Mesenchymal stem cell (in vitro differentiated cells and primary cell): ENCODE results near the gene RAB10.
A peak's percentile ranks its signal among the peaks of the same experiment; 100 is the strongest.
"Not testable (repeated sequence)": the region's sequence is repeated elsewhere in the genome, so short reads cannot be mapped to it uniquely, and the experiment has no call there.

Experiments used
- DNase-seq: peaks from one replicate; pipeline ENCODE4 v3.0.0-alpha.2; 2013
- H2AFZ ChIP-seq: one replicate; pipeline ENCODE4 v1.6.1; 2013; ENCODE audit warnings: low read depth, mild to moderate bottlenecking, control low read depth, inconsistent platforms, low read length, moderate library complexity
- H2AK5ac ChIP-seq: 2 replicates; pipeline ENCODE4 v1.6.1; 2013; ENCODE audit warnings: low read length, moderate library complexity, mild to moderate bottlenecking, inconsistent platforms; ENCODE audit not compliant: severe bottlenecking
- H2BK120ac ChIP-seq: one replicate; pipeline ENCODE4 v1.6.1; 2013; ENCODE audit warnings: low read depth, mild to moderate bottlenecking, inconsistent platforms, low read length, moderate library complexity
- H2BK12ac ChIP-seq, 2 experiments: one replicate each; pipeline ENCODE4 v1.6.1; 2013; ENCODE audit warnings: inconsistent platforms in 2 of 2, low read length in 2 of 2, mild to moderate bottlenecking in 2 of 2, moderate library complexity in 2 of 2, control low read depth in 1 of 2
- H2BK15ac ChIP-seq: one replicate; pipeline ENCODE4 v1.6.1; 2013; ENCODE audit warnings: mild to moderate bottlenecking, low read depth, inconsistent platforms; ENCODE audit not compliant: poor library complexity, severe bottlenecking
- H2BK5ac ChIP-seq: 2 replicates; pipeline ENCODE4 v1.6.1; 2013; ENCODE audit warnings: low read depth, mild to moderate bottlenecking, low read length, control low read depth, inconsistent platforms; ENCODE audit not compliant: poor library complexity, severe bottlenecking
- H3K14ac ChIP-seq, 2 experiments: one replicate each; pipeline ENCODE4 v1.6.1; 2013; ENCODE audit warnings: inconsistent platforms in 2 of 2, low read length in 2 of 2, control low read depth in 1 of 2, mild to moderate bottlenecking in 1 of 2, moderate library complexity in 1 of 2
- H3K18ac ChIP-seq, 2 experiments: one replicate each; pipeline ENCODE4 v1.6.1; 2013; ENCODE audit warnings: inconsistent platforms in 2 of 2, low read length in 2 of 2, control low read depth in 1 of 2, low read depth in 1 of 2, mild to moderate bottlenecking in 1 of 2
- H3K23ac ChIP-seq, 2 experiments: one replicate each; pipeline ENCODE4 v1.6.1; 2013; ENCODE audit warnings: inconsistent platforms in 2 of 2, low read length in 2 of 2, mild to moderate bottlenecking in 2 of 2, moderate library complexity in 2 of 2, control low read depth in 1 of 2
- H3K27ac ChIP-seq: 2 replicates; pipeline ENCODE4 v1.5.1; 2013; ENCODE audit warnings: mild to moderate bottlenecking, moderate library complexity, low read length, control low read depth, inconsistent platforms; ENCODE audit not compliant: poor library complexity, severe bottlenecking
- H3K27me3 ChIP-seq, 2 experiments: 2 replicates each; pipeline versions ENCODE4 v1.6.1 to v1.7.0; 2013; ENCODE audit warnings: low read length in 2 of 2, mild to moderate bottlenecking in 2 of 2, moderate library complexity in 2 of 2, control low read depth in 1 of 2, inconsistent platforms in 1 of 2; ENCODE audit not compliant: control insufficient read depth in 1 of 2, insufficient read depth in 1 of 2
- H3K36me3 ChIP-seq, 2 experiments: 2 replicates each; pipeline versions ENCODE4 v1.6.1 to v1.7.0; 2013; ENCODE audit warnings: low read length in 2 of 2, control low read depth in 1 of 2, inconsistent platforms in 1 of 2, low read depth in 1 of 2, mild to moderate bottlenecking in 1 of 2; ENCODE audit not compliant: insufficient read depth in 2 of 2, control insufficient read depth in 1 of 2
- H3K4ac ChIP-seq, 2 experiments: one replicate each; pipeline ENCODE4 v1.6.1; 2013; ENCODE audit warnings: inconsistent platforms in 2 of 2, low read length in 2 of 2, mild to moderate bottlenecking in 2 of 2, moderate library complexity in 2 of 2, control low read depth in 1 of 2, low read depth in 1 of 2
- H3K4me1 ChIP-seq: 2 replicates; pipeline ENCODE4 v1.6.1; 2013; ENCODE audit warnings: low read depth, low read length, control low read depth; ENCODE audit not compliant: control insufficient read depth, insufficient read depth
- H3K4me2 ChIP-seq: 2 replicates; pipeline ENCODE4 v1.6.1; 2013; ENCODE audit warnings: low read length, mild to moderate bottlenecking, inconsistent platforms; ENCODE audit not compliant: poor library complexity, severe bottlenecking
- H3K4me3 ChIP-seq, 2 experiments: 2 replicates each; pipeline versions ENCODE4 v1.5.1 to v1.7.0; 2013; ENCODE audit warnings: low read length in 2 of 2, mild to moderate bottlenecking in 2 of 2, control low read depth in 1 of 2, low read depth in 1 of 2; ENCODE audit not compliant: insufficient read depth in 1 of 2
- H3K79me1 ChIP-seq: replicated peaks from 2 replicates; pipeline ENCODE4 v1.6.1; 2013; ENCODE audit warnings: mild to moderate bottlenecking, control low read depth, low read length, inconsistent platforms; ENCODE audit not compliant: poor library complexity, severe bottlenecking
- H3K9ac ChIP-seq: 2 replicates; pipeline ENCODE4 v1.7.0; 2013; ENCODE audit warnings: mild to moderate bottlenecking, low read length, moderate library complexity
- H3K9me3 ChIP-seq: 2 replicates; pipeline ENCODE4 v1.7.0; 2013; ENCODE audit warnings: mild to moderate bottlenecking, low read length; ENCODE audit not compliant: control insufficient read depth
- H4K8ac ChIP-seq: one replicate; pipeline ENCODE4 v1.6.1; 2013; ENCODE audit warnings: inconsistent platforms, mild to moderate bottlenecking, low read length, moderate library complexity
- H4K91ac ChIP-seq: one replicate; pipeline ENCODE4 v1.6.1; 2013; ENCODE audit warnings: mild to moderate bottlenecking, low read length, inconsistent platforms
- WGBS: methylation state at CpG from one replicate; pipeline ENCODE4 v1.1.7; 2013; ENCODE audit warnings: mixed read lengths; 5-methylcytosine and 5-hydroxymethylcytosine counted together

The RAB10 gene

GRCh38 chr2:26028083-26028482 lies 5.8 kb upstream of the RAB10 start:
- not testable (repeated sequence) for DNase-seq, H3K4ac ChIP-seq, H2BK5ac ChIP-seq, H4K91ac ChIP-seq, H3K9me3 ChIP-seq, H3K79me1 ChIP-seq, H3K9ac ChIP-seq, H2BK12ac ChIP-seq, H2BK120ac ChIP-seq, H3K4me1 ChIP-seq, H3K23ac ChIP-seq, H3K27me3 ChIP-seq, H3K36me3 ChIP-seq, H3K27ac ChIP-seq, H2AK5ac ChIP-seq, H3K4me3 ChIP-seq, H3K18ac ChIP-seq, H3K4me2 ChIP-seq, H2AFZ ChIP-seq, H3K14ac ChIP-seq, H4K8ac ChIP-seq, H2BK15ac ChIP-seq
- 95% methylated on average over 16 of the region's 16 CpGs for WGBS

GRCh38 chr2:26032586-26033269 lies 1.2 kb upstream of the RAB10 start:
- H4K8ac ChIP-seq, H3K36me3 ChIP-seq, H3K79me1 ChIP-seq, H3K9me3 ChIP-seq, H3K27me3 ChIP-seq, DNase-seq, H3K23ac ChIP-seq, H4K91ac ChIP-seq, H3K4me1 ChIP-seq, H2AK5ac ChIP-seq: not testable (repeated sequence)
- Histone ChIP-seq H2BK15ac (peak overlapping the region; percentile 67), H2BK120ac (peak overlapping the region; percentile 88), H2BK5ac (peak overlapping the region; percentile 77), H2BK12ac (peak overlapping the region in 1 of 2 experiments; percentile 2), H3K27ac (peak overlapping the region; percentile 99), H2AFZ (peak overlapping the region; percentile 96), H3K4me3 (peak overlapping the region; percentile 83 to 88), H3K4ac (peak overlapping the region in 1 of 2 experiments; percentile 57), H3K9ac (peak overlapping the region; percentile 93), H3K14ac (peak overlapping the region in 1 of 2 experiments; percentile 89), H3K18ac (peak overlapping the region in 1 of 2 experiments; percentile 87), H3K4me2 (peak overlapping the region; percentile 97)
- WGBS, result 24% methylated on average over 12 of the region's 24 CpGs

GRCh38 chr2:26033270-26033817 lies 540 bp upstream of the RAB10 start:
- Histone ChIP-seq H3K18ac (peak overlapping the region; percentile 87), H3K27ac (peak overlapping the region; percentile 99), H3K36me3 (peaks cover 6% of the 10 kb centered on the region in 2 experiments), H4K8ac (peak overlapping the region; percentile 96), H3K9me3 (no peaks in the 10 kb centered on the region), H3K4me3 (peak overlapping the region; percentile 83 to 88), H2BK15ac (peak overlapping the region; percentile 67), H2BK5ac (peak overlapping the region; percentile 77), H2AFZ (peak overlapping the region; percentile 96), H3K23ac (no peak overlapping the region), H2BK12ac (peak overlapping the region in 1 of 2 experiments; percentile 2), H2BK120ac (peak overlapping the region; percentile 88), H3K4me1 (peaks cover 9% of the 10 kb centered on the region), H3K4me2 (peak overlapping the region; percentile 97), H2AK5ac (no peak overlapping the region), H3K9ac (peak overlapping the region; percentile 93), H4K91ac (no peak overlapping the region), H3K14ac (peak overlapping the region in 1 of 2 experiments; percentile 89), H3K79me1 (no peaks in the 10 kb centered on the region), H3K27me3 (no peaks in the 10 kb centered on the region), H3K4ac (peak overlapping the region; percentile 57 to 99)
- 0% methylated on average over 21 of the region's 38 CpGs for WGBS
- DNase-seq, result peak; percentile 91

- Histone ChIP-seq H2BK120ac (peak overlapping the region; percentile 77), H3K23ac (peak overlapping the region in 1 of 2 experiments; percentile 94), H3K9me3 (no peaks in the 10 kb centered on the region), H4K91ac (no peak overlapping the region), H2BK5ac (no peak overlapping the region), H4K8ac (no peak overlapping the region), H3K4me1 (peaks cover 11% of the 10 kb centered on the region), H3K27me3 (no peaks in the 10 kb centered on the region), H2BK15ac (no peak overlapping the region), H3K18ac (peak overlapping the region; percentile 97 to 100), H3K4ac (peak overlapping the region in 1 of 2 experiments; percentile 92), H2AK5ac (no peak overlapping the region), H2AFZ (no peak overlapping the region), H3K79me1 (no peaks in the 10 kb centered on the region), H2BK12ac (no peak overlapping the region), H3K9ac (peak overlapping the region; percentile 95), H3K36me3 (peaks cover 6 to 14% of the 10 kb centered on the region in 2 experiments), H3K4me2 (peak overlapping the region; percentile 70), H3K4me3 (peak overlapping the region; percentile 91 to 92), H3K14ac (peak overlapping the region in 1 of 2 experiments; percentile 61), H3K27ac (peak overlapping the region; percentile 69)
- DNase-seq, result peak; percentile 57
- WGBS, result under 1% methylated on average over 18 of the region's 18 CpGs
Observed at GRCh38 chr2:26034637-26034992, 731 bp downstream of the RAB10 start.
